T-helper 2 cell (primary cell): Measurements from ENCODE around the gene MAP1LC3B2.

Experiments used
- DNase-seq, 5 experiments: peaks; one replicate each; pipeline versions ENCODE4 v3.0.0 to v3.0.0-alpha.2; 2012 to 2022
- total RNA-seq, 2 donors: gene quantifications; one replicate each; lab custom pipeline; 2026; lab: John Stamatoyannopoulos, UW

MAP1LC3B2 gene
- total RNA-seq = 0 to 0.47 reads per million in 2 donors

DNA sequence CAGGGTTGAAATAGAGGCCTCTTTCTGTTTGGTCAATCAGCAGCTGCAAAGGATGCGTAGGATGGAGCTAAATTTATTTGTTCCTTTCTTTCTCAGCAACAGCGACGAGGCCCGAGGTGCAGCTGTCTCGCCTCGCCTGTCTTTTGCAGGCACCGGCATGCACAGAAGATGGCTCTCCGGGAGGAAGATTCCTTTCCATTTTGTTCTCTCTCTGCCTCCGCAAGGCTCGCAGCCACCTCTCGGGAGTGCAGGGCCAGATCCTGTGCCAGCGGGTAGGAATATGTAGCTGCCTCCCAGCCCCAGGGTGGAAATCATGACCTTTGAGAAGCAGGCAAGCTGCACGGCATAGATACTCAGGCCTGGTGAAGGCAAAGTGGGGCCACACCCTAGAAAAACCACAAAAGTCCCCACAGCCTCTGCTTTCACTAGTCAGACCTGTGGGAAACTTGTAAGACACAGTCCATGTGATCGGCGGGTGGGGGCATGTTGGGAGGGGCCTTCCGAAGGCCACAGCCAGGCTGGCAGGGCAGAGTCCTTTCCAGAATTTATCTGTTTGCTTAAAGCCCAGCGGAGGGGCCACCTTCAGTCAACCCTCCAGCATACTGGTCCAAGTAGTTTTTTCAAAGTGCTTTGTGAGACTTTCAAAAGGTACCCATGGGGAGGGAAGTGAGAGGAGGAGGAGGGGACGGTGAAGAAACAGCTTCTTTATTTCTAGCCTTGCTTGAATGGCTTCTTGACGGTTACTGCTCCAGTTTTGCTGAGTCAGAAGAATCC is at the start of gene MAP1LC3B2:
MAP1LC3B2 (plus strand) TSS at position 220 of the 774 bp plus-strand sequence. CDS start 16,562 bp downstream, outside the sequence.
- peak; percentile 35 to 97 (median 61) for DNase-seq

- DNase-seq = no peak
Measured at GRCh38 chr12:116513944-116514343, 45.2 kb upstream of the MAP1LC3B2 start.

- DNase-seq = no peak
Measured at GRCh38 chr12:116515684-116516083, 43.5 kb upstream of the MAP1LC3B2 start.

DNA sequence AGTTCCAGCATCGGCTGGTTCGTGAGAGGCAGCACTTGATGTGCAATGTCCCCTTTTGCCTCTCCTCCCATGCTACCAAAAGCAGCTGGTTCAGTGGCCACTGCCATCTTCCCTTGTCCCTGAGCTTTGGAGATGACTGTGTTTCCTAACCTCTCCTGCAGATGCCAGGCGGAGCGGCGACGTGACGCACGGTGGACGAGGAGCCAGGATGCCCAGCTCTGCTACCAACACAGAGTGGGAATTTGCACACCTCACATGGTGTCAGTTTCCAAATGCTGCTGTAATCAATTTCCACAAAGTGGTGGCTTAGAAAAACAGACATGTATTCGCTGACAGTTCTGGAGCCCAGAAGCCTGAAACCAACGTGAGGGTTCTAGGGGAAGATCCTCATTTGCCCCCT is 42.5 kb upstream of the MAP1LC3B2 start:
- DNase-seq = no peak

DNA sequence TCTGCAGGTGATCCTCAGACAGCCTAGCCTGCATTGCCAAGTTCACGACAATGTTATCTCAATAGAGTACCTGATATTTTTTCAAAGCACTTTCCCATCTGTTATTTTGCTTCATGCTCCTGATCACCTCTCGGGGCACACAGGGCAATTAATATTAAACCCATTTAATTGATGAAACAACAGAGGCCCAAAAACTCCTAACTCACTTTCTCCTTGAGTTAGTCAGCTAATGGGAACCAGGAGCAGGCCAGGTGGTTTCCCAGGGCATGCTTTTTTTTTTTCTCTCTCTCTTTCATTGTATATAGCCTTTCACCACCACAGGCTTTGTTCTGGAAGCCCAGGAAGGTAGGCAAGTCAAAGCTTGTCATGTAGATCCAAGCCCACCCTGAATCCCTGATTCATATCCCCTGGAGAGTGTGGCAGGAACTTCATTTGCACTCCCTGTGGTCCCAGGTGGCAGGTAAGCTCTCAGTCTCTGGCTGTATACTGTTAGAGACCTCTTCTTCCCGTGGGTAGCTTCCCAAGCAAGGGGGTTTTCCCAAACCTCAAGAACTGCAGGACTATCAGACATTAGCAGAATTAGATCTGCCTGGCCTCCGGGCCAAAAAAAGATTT is 41.6 kb upstream of the MAP1LC3B2 start:
- DNase-seq = no peak

DNA sequence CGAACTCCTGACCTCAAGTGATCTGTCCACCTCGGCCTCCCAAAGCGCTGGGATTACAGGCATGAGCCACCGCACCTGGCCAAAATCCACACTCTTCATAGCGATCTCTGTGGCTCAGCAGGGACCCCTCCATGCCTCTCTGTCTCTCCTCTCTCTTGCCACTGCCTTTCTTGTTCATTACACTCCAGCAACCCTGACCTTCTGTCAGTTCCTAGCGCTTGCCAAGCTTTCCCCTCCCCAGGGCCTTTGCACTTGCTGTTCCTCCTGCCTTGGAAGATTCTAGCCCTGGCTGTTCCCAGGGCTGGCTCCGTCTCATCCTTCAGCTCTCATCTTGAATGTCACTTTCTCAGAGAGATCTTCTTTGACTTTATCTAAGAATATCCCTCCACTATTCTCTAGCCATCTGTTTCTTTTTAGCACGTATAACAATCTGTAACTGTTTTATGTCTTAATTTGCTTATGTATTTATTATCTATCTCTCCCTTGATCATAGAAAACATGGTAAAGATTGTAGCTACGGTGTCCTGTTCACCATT is 38.9 kb upstream of the MAP1LC3B2 start:
- DNase-seq = no peak

GRCh38 chr12:116520801-116521471 is 38.2 kb upstream of the MAP1LC3B2 start:
- peak in 1 of 5 experiments; percentile 54 for DNase-seq

- DNase-seq = no peak
Measured at GRCh38 chr12:116524311-116524710, 34.9 kb upstream of the MAP1LC3B2 start.

DNA sequence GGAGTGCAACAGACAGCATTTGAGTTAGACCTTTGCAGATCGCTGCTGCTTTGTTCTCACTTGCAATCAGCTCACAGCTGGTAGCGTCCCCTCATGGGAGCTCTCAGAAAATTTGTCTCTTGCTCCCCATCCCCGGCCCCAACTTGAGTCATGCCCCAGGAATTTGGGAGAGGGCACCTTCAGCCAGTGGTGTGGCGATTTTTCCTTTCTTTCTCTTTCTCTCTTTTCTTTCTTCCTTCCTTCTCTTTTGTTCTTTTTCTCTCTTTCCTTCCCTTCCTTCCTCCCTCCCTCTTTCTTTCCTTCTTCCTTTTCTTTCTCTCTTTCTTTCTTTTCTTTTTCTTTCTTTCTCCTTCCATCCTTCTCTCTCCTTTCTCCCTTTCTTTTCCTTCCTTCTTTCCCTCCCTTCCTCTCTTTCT is 34.2 kb upstream of the MAP1LC3B2 start:
- DNase-seq = no peak

GRCh38 chr12:116525418-116526001 is 33.7 kb upstream of the MAP1LC3B2 start:
- DNase-seq = no peak

- no peak for DNase-seq
Measured at GRCh38 chr12:116528065-116528464, 31.1 kb upstream of the MAP1LC3B2 start.

GRCh38 chr12:116528498-116528897 is 30.7 kb upstream of the MAP1LC3B2 start:
- no peak for DNase-seq

DNA sequence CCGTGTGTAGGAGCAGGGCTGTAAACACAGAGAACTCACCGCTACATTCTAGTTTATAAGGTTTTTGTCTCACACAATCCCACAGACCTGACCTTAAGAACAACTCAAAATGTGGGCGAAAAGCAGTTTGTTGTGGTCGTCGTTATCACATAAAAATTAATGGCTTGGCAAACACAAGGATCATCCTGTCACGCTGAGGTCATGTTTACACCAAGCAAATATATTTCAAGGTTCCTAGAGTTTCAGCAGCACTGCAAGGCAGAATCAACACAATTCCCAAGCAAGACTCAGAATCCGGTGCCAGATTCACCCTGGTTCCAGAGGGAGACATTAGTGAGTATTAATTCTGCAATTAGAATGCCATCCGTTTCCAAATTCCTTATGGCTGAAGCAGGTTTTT is 30.1 kb upstream of the MAP1LC3B2 start:
- DNase-seq = no peak

DNA sequence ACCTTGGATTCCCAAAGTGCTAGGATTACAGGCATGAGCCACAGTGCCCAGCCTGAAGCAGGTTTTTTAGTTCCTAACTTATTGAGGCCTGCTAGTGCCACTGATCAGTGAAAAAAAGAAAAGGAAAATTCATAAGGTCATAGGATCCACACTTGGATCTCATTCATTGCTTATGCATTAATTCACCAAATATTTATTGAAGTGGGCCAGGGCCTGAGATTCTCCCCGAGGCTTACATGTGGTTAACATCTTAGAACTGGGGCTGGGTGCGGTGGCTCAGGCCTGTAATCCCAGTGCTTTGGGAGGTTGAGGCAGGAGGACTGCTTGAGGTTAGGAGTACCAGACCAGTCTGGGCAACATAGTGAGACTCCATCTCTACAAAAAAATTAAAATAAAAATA is 29.5 kb upstream of the MAP1LC3B2 start:
- DNase-seq = no peak

- no peak for DNase-seq
Measured at GRCh38 chr12:116532428-116532827, 26.8 kb upstream of the MAP1LC3B2 start.

DNA sequence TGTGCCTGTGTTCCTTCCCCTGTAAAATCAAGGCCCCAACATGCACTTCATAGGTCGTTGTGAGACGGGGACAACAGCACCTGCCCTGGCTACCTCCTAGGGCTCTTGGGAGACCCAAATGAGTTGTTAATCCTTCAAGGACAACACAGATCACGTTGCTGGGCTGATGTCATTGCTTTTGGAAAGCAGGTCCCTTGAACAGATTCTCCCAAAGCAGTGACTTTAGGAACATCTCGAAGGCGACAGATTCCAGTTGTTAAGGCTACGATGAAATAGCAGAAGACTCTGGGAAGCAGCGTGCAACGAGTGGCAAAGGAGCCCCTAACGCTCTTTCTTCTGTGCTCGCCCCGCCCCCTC is 26.2 kb upstream of the MAP1LC3B2 start:
- no peak for DNase-seq

- DNase-seq = peak; percentile 31 to 69 (median 61)
Measured at GRCh38 chr12:116533343-116534251, 25.6 kb upstream of the MAP1LC3B2 start.

GRCh38 chr12:116534311-116535121 is 24.7 kb upstream of the MAP1LC3B2 start:
- DNase-seq = peak in 1 of 5 experiments; percentile 10

DNA sequence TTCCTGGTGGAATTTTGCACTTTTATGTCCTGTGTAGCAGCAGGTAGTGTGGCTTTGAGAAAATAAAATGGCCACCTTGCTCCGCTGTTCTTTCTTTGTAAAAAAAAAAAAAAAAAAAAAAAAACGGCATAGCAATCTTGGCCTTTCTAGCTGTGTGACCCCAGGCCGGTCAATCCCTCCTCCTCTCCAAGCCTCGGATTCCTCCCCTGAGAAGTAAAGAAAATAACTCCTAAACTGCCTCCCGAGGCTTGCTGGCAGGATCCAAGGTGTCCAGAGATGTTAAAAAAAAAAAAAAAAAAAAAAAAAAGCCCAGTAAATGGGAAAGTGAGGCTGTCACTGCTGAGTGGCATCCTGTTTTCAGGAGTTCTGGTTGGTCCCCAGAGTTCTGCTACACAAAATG is 23.9 kb upstream of the MAP1LC3B2 start:
- no peak for DNase-seq

GRCh38 chr12:116537101-116537904 is 21.9 kb upstream of the MAP1LC3B2 start:
- no peak for DNase-seq
